ENCODE measurements around the gene MACROD2.

- TF ChIP-seq POLR2A (IDR thresholded peaks at IDR 0.05) (no peak), CTCF (IDR thresholded peaks at IDR 0.05) (no peak)
Measured at GRCh38 chr20:15767586-15767985, 1772.3 kb downstream of the MACROD2 start.
